Stimulated activated CD8-positive, alpha-beta memory T cell treated with anti-CD3 and anti-CD28 coated beads, Interleukin-2, amount 100 ng/mL, for 48 hours (primary cell): ENCODE data around the gene TLR4.

Source experiments
- DNase-seq, 2 donors: peaks; one replicate each; pipeline ENCODE4 v3.0.0-alpha.2; 2020; ENCODE audit warnings: low read depth in 2 of 2

The TLR4 gene

GRCh38 chr9:117704024-117704575, at the start of gene TLR4:
TLR4 (plus strand) TSS chr9:117704403; CDS start chr9:117704473, 70 bp downstream.
- no peak for DNase-seq

GRCh38 chr9:117656002-117656401, 48.2 kb upstream of the TLR4 start:
- no peak for DNase-seq

- DNase-seq, result no peak
These were observed 41.6 kb upstream of the TLR4 start for GRCh38 chr9:117662651-117663050.

GRCh38 chr9:117664419-117664818, 39.8 kb upstream of the TLR4 start:
- DNase-seq, result no peak

- DNase-seq, result no peak
These were observed 38.4 kb upstream of the TLR4 start for GRCh38 chr9:117665601-117666385.

- no peak for DNase-seq
These were observed 32.7 kb upstream of the TLR4 start for GRCh38 chr9:117671468-117671867.

GRCh38 chr9:117672369-117672768, 31.8 kb upstream of the TLR4 start:
- no peak for DNase-seq

GRCh38 chr9:117677572-117677971, 26.6 kb upstream of the TLR4 start:
- no peak for DNase-seq

- no peak for DNase-seq
These were observed 25.3 kb upstream of the TLR4 start for GRCh38 chr9:117678871-117679270.

- no peak for DNase-seq
These were observed 24.8 kb upstream of the TLR4 start for GRCh38 chr9:117679416-117679815.

- no peak for DNase-seq
These were observed 22.3 kb upstream of the TLR4 start for GRCh38 chr9:117681888-117682287.

GRCh38 chr9:117682955-117683710, 21.1 kb upstream of the TLR4 start:
- DNase-seq, result no peak

- no peak for DNase-seq
These were observed 16.7 kb upstream of the TLR4 start for GRCh38 chr9:117687532-117687931.

GRCh38 chr9:117691367-117691766, 12.8 kb upstream of the TLR4 start:
- no peak for DNase-seq

GRCh38 chr9:117696154-117696553, 8.0 kb upstream of the TLR4 start:
- DNase-seq, result no peak

GRCh38 chr9:117697046-117697445, 7.2 kb upstream of the TLR4 start:
- DNase-seq, result no peak

- DNase-seq, result no peak
These were observed 666 bp upstream of the TLR4 start for GRCh38 chr9:117703537-117703936.

- DNase-seq, result no peak
These were observed 394 bp downstream of the TLR4 start for GRCh38 chr9:117704597-117704996.

- no peak for DNase-seq
These were observed 1.2 kb downstream of the TLR4 start for GRCh38 chr9:117705386-117705785.

- DNase-seq, result no peak
These were observed 2.4 kb downstream of the TLR4 start for GRCh38 chr9:117706421-117707116.

- no peak for DNase-seq
These were observed 3.4 kb downstream of the TLR4 start for GRCh38 chr9:117707561-117707960.

- DNase-seq, result no peak
These were observed 5.7 kb downstream of the TLR4 start for GRCh38 chr9:117709936-117710335.
